Neural crest cell (in vitro differentiated cells): Measurements from ENCODE around the gene ATRN. TPM values are rescaled to one million over a fixed set of nuclear protein-coding genes. Genes with fewer than 3 reads are reported as not detected.

Experiments used
- DNase-seq: peaks from one replicate; pipeline ENCODE4 v3.0.0; 2021; ENCODE audit warnings: low read depth, mixed read lengths, low spot score
- H3K27ac Mint-ChIP-seq: one replicate; pipeline ENCODE4 v1.8.0; 2021; ENCODE audit warnings: mild to moderate bottlenecking, mixed read lengths; ENCODE audit not compliant: unreplicated experiment
- H3K27me3 Mint-ChIP-seq: 2 replicates; pipeline ENCODE4 v1.8.0; 2021; ENCODE audit warnings: low read depth, mild to moderate bottlenecking, mixed read lengths
- H3K36me3 Mint-ChIP-seq: 2 replicates; pipeline ENCODE4 v1.8.0; 2021; ENCODE audit warnings: low read depth, mild to moderate bottlenecking, mixed read lengths
- H3K4me1 Mint-ChIP-seq: 2 replicates; pipeline ENCODE4 v1.8.0; 2021; ENCODE audit warnings: mixed read lengths
- H3K4me3 Mint-ChIP-seq: one replicate; pipeline ENCODE4 v1.8.0; 2021; ENCODE audit warnings: mild to moderate bottlenecking, mixed read lengths
- H3K9me3 Mint-ChIP-seq: 2 replicates; pipeline ENCODE4 v1.8.0; 2021; ENCODE audit warnings: mixed read lengths
- CTCF ChIP-seq: fragments of 200-600 bp; sonication (generic); conservative IDR thresholded peaks from 2 replicates; pipeline ENCODE4 v1.5.0; 2021; ENCODE audit warnings: antibody characterized with exemption, mild to moderate bottlenecking
- total RNA-seq: library from RNA; stranded (reverse); gene quantifications from 2 replicates; pipeline ENCODE4 v1.2.1, GENCODE V29; 2021

ATRN gene
- total RNA-seq, 1 donor from 2014 or later, result 28.6 TPM

GRCh38 chr20:3693376-3693775, 222.6 kb downstream of the ATRN start:
- Mint-ChIP-seq H3K27ac (no peak overlapping the region), H3K27me3 (no peaks in the 10 kb centered on the region), H3K4me3 (no peak overlapping the region), H3K4me1 (no peaks in the 10 kb centered on the region), H3K9me3 (no peaks in the 10 kb centered on the region), H3K36me3 (no peaks in the 10 kb centered on the region)
- TF ChIP-seq CTCF, result no peak
- no peak for DNase-seq

GRCh38 chr20:3694864-3695263, 224.0 kb downstream of the ATRN start:
- H3K4me3 Mint-ChIP-seq, result no peak overlapping the region
- no peaks in the 10 kb centered on the region for H3K36me3 Mint-ChIP-seq
- TF ChIP-seq CTCF, result no peak
- no peak for DNase-seq
- H3K4me1 Mint-ChIP-seq, result no peaks in the 10 kb centered on the region
- no peaks in the 10 kb centered on the region for H3K9me3 Mint-ChIP-seq
- H3K27ac Mint-ChIP-seq, result no peak overlapping the region
- H3K27me3 Mint-ChIP-seq, result no peaks in the 10 kb centered on the region

- no peak overlapping the region for H3K27ac Mint-ChIP-seq
- H3K9me3 Mint-ChIP-seq, result no peaks in the 10 kb centered on the region
- no peak for DNase-seq
- TF ChIP-seq CTCF, result peak; percentile 61
- H3K4me3 Mint-ChIP-seq, result no peak overlapping the region
- H3K4me1 Mint-ChIP-seq, result no peaks in the 10 kb centered on the region
- H3K27me3 Mint-ChIP-seq, result no peaks in the 10 kb centered on the region
- no peaks in the 10 kb centered on the region for H3K36me3 Mint-ChIP-seq
Measured at GRCh38 chr20:3696200-3696599, 225.4 kb downstream of the ATRN start.

GRCh38 chr20:3696745-3697587, 226.1 kb downstream of the ATRN start:
- H3K36me3 Mint-ChIP-seq, result no peaks in the 10 kb centered on the region
- no peak overlapping the region for H3K4me3 Mint-ChIP-seq
- no peaks in the 10 kb centered on the region for H3K9me3 Mint-ChIP-seq
- DNase-seq, result no peak
- TF ChIP-seq CTCF, result no peak
- no peak overlapping the region for H3K27ac Mint-ChIP-seq
- H3K27me3 Mint-ChIP-seq, result no peaks in the 10 kb centered on the region
- no peaks in the 10 kb centered on the region for H3K4me1 Mint-ChIP-seq

GRCh38 chr20:3697588-3698305, 226.9 kb downstream of the ATRN start:
- Mint-ChIP-seq H3K27me3 (no peaks in the 10 kb centered on the region), H3K36me3 (no peaks in the 10 kb centered on the region), H3K4me1 (no peaks in the 10 kb centered on the region), H3K9me3 (no peaks in the 10 kb centered on the region), H3K27ac (no peak overlapping the region), H3K4me3 (no peak overlapping the region)
- no peak for DNase-seq
- TF ChIP-seq CTCF, result no peak
